ENCODE results near the gene LILRB1.
A peak's percentile ranks its signal among the peaks of the same experiment; 100 is the strongest.
"Not testable (repeated sequence)": the region's sequence is repeated elsewhere in the genome, so short reads cannot be mapped to it uniquely, and the experiment has no call there.

LILRB1 gene

GRCh38 chr19:54670576-54671357 lies 40.5 kb downstream of the LILRB1 start:
- no peak for DNase-seq (ENCODE audit: low read depth)

GRCh38 chr19:54673222-54673621 lies 42.9 kb downstream of the LILRB1 start:
- TF ChIP-seq CTCF (IDR thresholded peaks at IDR 0.05; ENCODE audit: insufficient read depth, low read depth, low read length, missing control alignments): no peak
- no peak overlapping the region for H3K4me3 ChIP-seq (ENCODE audit: low read length)
- DNase-seq (ENCODE audit: low read depth): no peak

More at GRCh38 chr19:54670576-54671357, 40.5 kb downstream of the LILRB1 start:
- no peak for TF ChIP-seq CTCF (IDR thresholded peaks at IDR 0.05; ENCODE audit: insufficient read depth, low read depth, low read length, missing control alignments)
- no peak overlapping the region for H3K4me3 ChIP-seq (ENCODE audit: low read length)

GRCh38 chr19:54674021-54674617 lies 43.8 kb downstream of the LILRB1 start:
- H3K4me3 ChIP-seq (ENCODE audit: low read length): no peak overlapping the region
- TF ChIP-seq CTCF (IDR thresholded peaks at IDR 0.05; ENCODE audit: insufficient read depth, low read depth, low read length, missing control alignments): peak; percentile 46
- DNase-seq (ENCODE audit: low read depth): peak; percentile 37

- H3K4me3 ChIP-seq (ENCODE audit: low read length): not testable (repeated sequence)
- peak; percentile 40 for DNase-seq (ENCODE audit: low read depth)
- peak; percentile 74 for TF ChIP-seq CTCF (IDR thresholded peaks at IDR 0.05; ENCODE audit: insufficient read depth, low read depth, low read length, missing control alignments)
These were observed 46.0 kb downstream of the LILRB1 start for GRCh38 chr19:54676210-54676834.

GRCh38 chr19:54677217-54677616 lies 46.9 kb downstream of the LILRB1 start:
- TF ChIP-seq CTCF (IDR thresholded peaks at IDR 0.05; ENCODE audit: insufficient read depth, low read depth, low read length, missing control alignments): no peak
- no peak for DNase-seq (ENCODE audit: low read depth)
- no peak overlapping the region for H3K4me3 ChIP-seq (ENCODE audit: low read length)

- DNase-seq (ENCODE audit: low read depth); H3K4me3 ChIP-seq (ENCODE audit: low read length): not testable (repeated sequence)
These were observed 51.3 kb downstream of the LILRB1 start for GRCh38 chr19:54681596-54681995.

GRCh38 chr19:54682306-54682856 lies 52.1 kb downstream of the LILRB1 start:
- no peak for DNase-seq (ENCODE audit: low read depth)
- no peak overlapping the region for H3K4me3 ChIP-seq (ENCODE audit: low read length)
- TF ChIP-seq CTCF (IDR thresholded peaks at IDR 0.05; ENCODE audit: insufficient read depth, low read depth, low read length, missing control alignments): no peak

Data from epithelial cell of esophagus (primary cell).